ENCODE results near the gene PDE4D.
A peak's percentile ranks its signal among the peaks of the same experiment; 100 is the strongest.
"Not testable (repeated sequence)": the region's sequence is repeated elsewhere in the genome, so short reads cannot be mapped to it uniquely, and the experiment has no call there.

Gene PDE4D

GRCh38 chr5:59393585-59394420, 499.7 kb downstream of the PDE4D start:
- DNase-seq, result no peak

DNA sequence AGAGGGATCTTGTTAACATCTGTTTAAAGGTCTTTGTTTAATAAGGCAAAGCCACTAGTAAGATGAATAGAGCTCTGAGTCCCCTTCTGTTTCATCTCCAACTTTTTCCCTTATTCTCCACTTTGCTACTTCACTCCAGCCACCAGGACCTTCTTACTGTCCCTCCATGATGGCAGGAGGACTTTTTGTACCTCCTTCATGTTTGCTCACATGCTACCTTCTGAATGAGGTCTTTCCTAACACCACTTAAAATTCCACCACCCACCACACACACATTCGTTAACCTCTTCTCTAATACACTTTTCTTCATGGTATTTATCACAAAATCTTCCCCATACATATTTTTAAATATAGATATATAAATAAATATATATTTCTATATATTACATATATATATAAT, 501.9 kb downstream of the PDE4D start:
- DNase-seq, result no peak

DNA sequence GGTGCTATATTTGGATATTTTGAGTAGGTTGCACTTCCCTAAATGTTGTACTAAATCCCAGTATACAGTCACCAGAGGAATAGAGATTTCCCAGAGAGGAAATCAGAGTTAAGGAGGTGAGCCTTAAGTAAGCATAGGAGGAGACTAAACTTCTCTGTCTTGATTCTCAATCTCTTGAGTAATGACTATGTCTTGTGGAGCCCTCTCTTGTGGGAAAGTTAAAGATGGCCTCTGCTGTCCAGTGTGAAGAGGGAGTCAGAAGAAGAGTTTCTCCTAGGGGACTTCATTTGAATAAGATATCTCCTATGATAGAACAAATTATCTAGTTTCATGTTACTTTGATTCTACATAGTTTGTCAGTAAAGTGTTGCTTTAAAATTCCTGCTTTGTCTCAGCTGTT, 502.5 kb downstream of the PDE4D start:
- DNase-seq, result no peak

GRCh38 chr5:59390074-59390659, 503.4 kb downstream of the PDE4D start:
- peak; percentile 32 for DNase-seq

DNA sequence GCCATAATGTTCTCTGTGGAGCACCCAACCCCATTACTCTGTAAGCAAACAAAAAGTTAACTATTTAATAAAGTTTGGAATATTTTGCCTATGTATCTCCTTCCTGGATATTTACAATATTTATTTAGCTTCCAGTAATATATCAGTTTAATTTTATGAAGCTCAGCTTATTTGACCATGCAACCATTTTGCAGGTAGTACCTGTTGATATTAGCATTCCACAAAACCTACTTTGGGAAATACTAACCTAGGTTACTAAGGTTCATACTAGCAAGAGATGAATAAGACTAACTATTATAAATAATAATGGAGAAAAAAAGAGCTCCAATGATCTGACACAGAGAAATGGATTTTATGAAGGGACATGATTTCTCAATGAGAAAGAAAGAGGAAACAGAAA, 506.4 kb downstream of the PDE4D start:
- no peak for DNase-seq

GRCh38 chr5:59385700-59386099, 507.8 kb downstream of the PDE4D start:
- no peak for DNase-seq

GRCh38 chr5:59380350-59380951, 513.1 kb downstream of the PDE4D start:
- DNase-seq, result peak; percentile 89

DNA sequence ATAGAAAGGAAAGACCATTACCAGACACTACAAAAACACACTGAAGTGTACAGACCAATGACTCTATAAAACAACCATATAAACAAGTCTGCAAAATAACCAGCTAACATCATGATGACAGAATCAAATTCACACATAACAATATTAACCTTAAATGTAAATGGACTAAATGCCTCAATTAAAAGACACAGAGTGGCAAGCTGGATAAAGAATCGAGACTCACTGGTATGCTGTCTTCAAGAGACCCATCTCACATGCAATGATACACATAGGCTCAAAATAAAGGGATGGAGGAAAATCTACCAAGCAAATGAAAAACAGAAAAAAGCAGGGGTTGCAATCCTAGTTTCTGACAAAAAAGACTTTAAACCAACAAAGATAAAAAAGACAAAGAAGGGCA, 519.5 kb downstream of the PDE4D start:
- DNase-seq, result not testable (repeated sequence)

DNA sequence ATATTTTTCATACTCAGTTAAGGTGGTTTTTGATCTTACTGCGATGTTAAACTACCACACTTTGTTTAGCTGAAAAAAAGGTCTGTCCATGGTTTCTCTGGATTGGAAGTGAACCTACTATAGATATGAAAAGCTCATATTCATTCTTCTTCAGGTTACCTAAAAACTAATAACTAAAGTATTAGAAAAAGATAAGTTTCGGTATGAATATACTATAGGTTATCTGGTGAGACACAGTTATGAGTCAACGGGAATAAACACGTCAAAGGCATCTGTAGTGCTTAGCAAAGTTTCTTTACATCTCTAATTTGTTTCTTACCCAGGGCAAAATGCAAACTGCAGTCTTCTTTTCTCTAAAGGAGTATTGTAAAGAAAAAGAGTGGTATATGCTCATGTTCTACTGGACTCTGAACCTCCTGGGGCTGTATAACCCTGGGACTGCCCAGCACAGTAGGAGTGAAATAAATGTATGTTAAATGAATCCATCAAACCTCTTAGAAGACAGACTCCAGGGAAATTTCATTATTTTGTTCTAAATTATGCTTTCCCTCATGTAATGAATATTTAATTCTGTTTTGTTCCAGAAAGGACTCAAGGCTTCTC, 521.9 kb downstream of the PDE4D start:
- no peak for DNase-seq

GRCh38 chr5:59368951-59369350, 524.6 kb downstream of the PDE4D start:
- DNase-seq, result no peak

DNA sequence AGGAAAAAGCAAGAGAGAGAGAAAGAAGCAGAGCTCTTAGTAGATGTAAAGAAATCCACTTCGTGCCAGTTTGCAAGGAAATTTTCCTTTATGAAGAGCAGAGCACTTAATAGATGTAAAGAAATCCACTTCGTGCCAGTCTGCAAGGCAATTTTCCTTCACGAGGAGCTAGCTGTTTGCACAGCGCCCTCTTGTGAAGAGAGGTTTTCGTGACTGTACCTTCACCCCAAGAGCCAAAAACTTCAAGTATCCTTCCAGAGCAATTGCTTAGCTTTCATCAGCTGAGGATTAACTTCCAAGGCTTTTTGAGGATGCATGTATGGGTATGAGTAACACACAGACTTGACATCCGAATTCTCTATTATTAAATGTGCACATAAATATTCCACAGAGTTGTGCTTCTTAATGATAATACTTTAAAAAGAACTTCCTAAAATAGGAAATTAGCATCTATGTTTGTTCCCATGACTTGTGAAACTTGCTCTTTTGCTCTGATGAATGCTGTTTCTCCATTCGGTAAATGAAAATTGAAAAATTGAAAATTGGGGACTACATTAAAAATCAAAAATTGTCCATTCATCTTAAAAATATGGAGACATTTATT, 525.6 kb downstream of the PDE4D start:
- DNase-seq, result peak; percentile 64

DNA sequence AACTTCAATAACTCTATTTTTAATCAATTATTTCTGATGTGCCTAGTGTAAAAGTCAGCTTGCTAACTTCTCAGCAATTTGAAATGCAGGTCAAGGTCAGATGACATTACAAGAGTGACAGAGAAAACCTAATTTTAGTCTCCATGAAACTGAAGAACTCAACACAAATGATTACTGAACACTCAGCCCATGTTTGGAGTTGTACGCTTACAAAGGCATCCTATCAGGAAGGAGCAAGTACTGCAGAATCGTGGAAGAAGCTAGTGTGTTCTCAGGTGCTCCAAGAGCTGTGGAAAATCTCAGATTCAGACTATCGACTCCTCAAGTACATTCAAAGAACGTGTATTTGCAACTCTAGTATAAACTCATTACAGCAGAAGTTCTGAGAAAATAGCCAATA, 526.7 kb downstream of the PDE4D start:
- DNase-seq, result no peak

GRCh38 chr5:59362438-59362837, 531.1 kb downstream of the PDE4D start:
- no peak for DNase-seq

- no peak for DNase-seq
Observed at GRCh38 chr5:59361454-59361853, 532.1 kb downstream of the PDE4D start.

GRCh38 chr5:59360130-59360555, 533.4 kb downstream of the PDE4D start:
- no peak for DNase-seq

GRCh38 chr5:59358005-59358861, 535.3 kb downstream of the PDE4D start:
- DNase-seq, result peak; percentile 17

GRCh38 chr5:59357381-59357977, 536.0 kb downstream of the PDE4D start:
- DNase-seq, result no peak

DNA sequence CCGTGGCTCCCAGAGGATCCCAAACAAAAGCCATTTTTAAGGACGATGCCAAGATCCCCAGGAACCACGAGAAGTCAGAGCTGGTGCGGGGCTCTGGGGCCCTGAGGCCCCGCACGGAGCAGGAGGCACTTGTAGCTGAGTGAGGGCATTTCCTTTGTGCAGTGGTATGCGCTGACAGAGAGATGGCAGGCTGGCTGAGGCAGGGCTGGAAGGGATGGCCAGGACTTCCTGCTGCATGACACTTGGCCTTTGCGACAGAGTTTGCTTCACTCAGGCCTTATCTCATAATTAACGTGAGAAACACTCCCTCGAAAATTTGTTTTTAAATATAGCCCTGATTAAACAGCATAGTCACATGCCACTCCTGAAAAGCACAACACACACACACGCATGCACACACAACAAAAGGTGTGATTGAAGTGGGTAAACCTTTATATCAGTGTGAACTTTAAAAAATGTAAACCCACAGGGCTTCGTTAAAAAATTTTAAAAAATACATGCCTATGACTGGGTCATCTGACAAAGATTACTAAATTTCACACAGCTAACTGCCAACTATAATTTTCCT, 536.6 kb downstream of the PDE4D start:
- no peak for DNase-seq

- no peak for DNase-seq
Observed at GRCh38 chr5:59354811-59355210, 538.7 kb downstream of the PDE4D start.

DNA sequence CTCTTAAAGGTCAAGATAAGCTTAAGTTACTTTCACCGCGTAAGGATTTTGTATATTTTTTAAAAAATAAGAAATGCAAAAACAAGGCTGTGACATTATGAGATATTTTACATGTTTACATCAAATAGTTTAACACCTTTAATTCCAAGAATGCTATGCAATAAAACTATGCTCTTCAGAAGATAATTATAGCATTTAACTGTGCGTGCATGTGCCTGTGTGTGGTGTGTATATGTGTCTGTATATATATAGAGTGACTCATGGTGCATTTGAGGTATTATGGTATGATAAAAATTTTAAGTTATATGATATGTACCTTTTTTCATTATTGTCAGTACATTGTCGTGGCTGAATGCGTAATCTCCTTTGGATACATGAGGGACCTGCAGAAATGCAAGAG, 539.3 kb downstream of the PDE4D start:
- peak; percentile 22 for DNase-seq

DNA sequence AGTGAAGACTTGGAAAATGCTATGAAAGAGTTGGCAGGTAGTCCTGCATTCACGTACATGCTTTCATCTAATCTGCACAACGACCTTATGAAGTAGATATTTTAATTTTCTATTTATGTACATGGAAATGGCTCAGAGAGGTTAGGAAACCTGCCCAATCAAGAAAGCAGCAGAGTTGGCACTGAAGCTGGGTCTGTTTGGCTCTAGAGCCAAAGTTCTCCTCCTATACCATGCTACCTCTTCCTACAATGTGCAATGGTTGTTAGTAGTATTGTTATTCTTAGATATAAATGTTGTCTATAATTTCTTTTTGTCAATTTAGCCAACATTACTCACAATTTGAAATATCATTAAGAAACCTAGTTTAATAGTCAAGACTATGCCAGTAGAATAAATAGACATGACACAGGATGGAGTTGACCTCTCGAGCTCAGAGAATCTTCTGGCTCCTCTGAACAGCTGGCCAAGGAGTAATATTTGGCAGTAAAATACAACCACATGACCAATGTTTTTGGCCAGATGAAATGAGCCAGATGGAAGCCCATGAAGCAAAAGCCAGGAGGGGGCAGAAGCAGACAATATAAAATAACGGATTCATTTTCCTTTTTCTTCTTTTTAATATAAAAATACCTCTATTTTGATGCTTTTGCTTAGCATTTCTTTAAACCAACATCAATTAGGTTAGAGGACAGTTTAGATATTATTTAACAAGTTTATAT, 542.3 kb downstream of the PDE4D start:
- DNase-seq, result peak; percentile 28
